Muscle layer of colon (tissue), 2 donors: ENCODE data around the gene YJU2.
"Not testable (repeated sequence)": the region's sequence is repeated elsewhere in the genome, so short reads cannot be mapped to it uniquely, and the experiment has no call there.

Experiments
- H3K27ac ChIP-seq: one replicate; pipeline ENCODE4 v1.7.0; 2013; ENCODE audit warnings: low read depth, mild to moderate bottlenecking, low read length, moderate library complexity
- H3K27me3 ChIP-seq, 2 donors: one replicate each; pipeline ENCODE4 v1.7.0; 2013; ENCODE audit warnings: low read length in 2 of 2, mild to moderate bottlenecking in 2 of 2; ENCODE audit not compliant: insufficient read depth in 2 of 2, control insufficient read depth in 1 of 2
- H3K36me3 ChIP-seq: one replicate; pipeline ENCODE4 v1.7.0; 2013; ENCODE audit warnings: mild to moderate bottlenecking, low read length; ENCODE audit not compliant: insufficient read depth
- H3K4me1 ChIP-seq: one replicate; pipeline ENCODE4 v1.7.0; 2013; ENCODE audit warnings: mild to moderate bottlenecking, low read length; ENCODE audit not compliant: insufficient read depth
- H3K4me3 ChIP-seq, 2 donors: one replicate each; pipeline ENCODE4 v1.7.0; 2013; ENCODE audit warnings: low read length in 2 of 2, low read depth in 1 of 2, mild to moderate bottlenecking in 1 of 2, moderate library complexity in 1 of 2
- H3K9ac ChIP-seq: one replicate; pipeline ENCODE4 v1.7.0; 2013; ENCODE audit warnings: low read length
- H3K9me3 ChIP-seq: one replicate; pipeline ENCODE4 v1.7.0; 2013; ENCODE audit warnings: mild to moderate bottlenecking, low read length
- donor health status: abdominal sarcoma.
- donor health status: Adenocarcinoma of cecum.

The YJU2 gene

DNA sequence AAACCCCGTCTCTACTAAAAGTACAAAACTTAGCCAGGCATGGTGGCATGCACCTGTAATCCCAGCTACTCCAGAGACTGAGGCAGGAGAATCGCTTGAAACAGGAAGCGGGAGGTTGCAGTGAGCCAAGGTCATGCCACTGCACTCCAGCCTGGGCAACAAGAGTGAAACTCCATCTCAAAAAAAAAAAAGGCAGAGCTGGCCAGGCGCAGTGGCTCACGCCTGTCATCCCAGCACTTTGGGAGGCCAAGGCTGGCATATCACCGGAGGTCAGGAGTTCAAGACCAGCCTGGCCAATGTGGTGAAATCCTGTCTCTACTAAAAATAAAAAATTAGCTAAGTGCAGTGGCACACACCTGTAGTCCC, 27.4 kb downstream of the YJU2 start:
- H3K9me3 ChIP-seq, H3K4me3 ChIP-seq, H3K4me1 ChIP-seq, H3K27ac ChIP-seq, H3K36me3 ChIP-seq, H3K9ac ChIP-seq: not testable (repeated sequence)
- H3K27me3 ChIP-seq: peaks cover 3 to 15% of the 10 kb centered on the region in 2 donors

DNA sequence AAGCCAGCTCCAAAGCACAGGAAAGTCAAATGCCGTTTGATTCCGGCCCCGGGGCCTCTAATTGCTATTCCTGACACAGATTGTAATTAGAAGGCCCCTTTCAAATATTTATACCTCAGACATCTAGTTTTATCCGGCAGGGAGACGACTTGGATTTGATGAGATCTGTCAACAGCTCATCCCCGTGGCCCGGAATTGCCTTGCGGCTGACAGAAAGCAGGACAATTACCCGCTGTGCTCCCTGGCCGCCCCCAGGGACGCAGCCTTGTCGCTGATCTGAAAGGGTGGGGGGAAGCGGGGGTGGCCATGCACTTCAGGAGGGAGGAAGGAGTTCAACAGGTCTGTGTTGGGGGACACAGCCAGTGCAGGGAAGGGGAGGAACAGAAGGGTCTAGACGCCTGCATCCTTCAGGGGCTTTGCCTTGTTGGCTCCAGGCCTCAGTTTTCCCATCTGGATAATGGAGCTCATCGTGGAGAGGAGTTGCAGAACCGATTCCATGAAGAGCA, 30.4 kb downstream of the YJU2 start:
- H3K4me1 ChIP-seq: no peaks in the 10 kb centered on the region
- peaks cover 10 to 38% of the 10 kb centered on the region in 2 donors for H3K27me3 ChIP-seq
- no peak overlapping the region for H3K9ac ChIP-seq
- no peaks in the 10 kb centered on the region for H3K36me3 ChIP-seq
- H3K27ac ChIP-seq: no peak overlapping the region
- H3K9me3 ChIP-seq: no peaks in the 10 kb centered on the region
- no peak overlapping the region for H3K4me3 ChIP-seq

DNA sequence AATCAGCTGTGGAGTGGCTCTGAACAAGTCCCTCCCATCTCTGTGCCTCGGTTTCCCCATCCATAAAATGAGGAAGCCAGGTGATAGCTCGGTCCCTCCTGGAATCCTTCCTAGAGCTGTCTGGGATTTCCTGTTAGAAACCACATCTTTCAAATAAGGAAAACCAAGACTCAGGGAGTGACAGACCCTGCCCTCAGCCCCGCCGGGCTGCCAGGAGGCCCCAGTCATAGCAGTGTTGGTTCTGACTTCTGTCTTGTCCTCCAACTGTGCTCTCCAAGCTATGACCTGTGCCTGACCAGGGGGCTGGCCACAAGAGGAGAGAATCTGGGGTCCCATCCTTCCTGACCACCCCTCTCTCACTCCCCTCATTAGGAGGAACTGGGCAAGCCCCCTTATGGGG, 31.1 kb downstream of the YJU2 start:
- Histone ChIP-seq H3K4me3 (no peak overlapping the region), H3K27me3 (peaks cover 10 to 38% of the 10 kb centered on the region in 2 donors), H3K36me3 (no peaks in the 10 kb centered on the region)

DNA sequence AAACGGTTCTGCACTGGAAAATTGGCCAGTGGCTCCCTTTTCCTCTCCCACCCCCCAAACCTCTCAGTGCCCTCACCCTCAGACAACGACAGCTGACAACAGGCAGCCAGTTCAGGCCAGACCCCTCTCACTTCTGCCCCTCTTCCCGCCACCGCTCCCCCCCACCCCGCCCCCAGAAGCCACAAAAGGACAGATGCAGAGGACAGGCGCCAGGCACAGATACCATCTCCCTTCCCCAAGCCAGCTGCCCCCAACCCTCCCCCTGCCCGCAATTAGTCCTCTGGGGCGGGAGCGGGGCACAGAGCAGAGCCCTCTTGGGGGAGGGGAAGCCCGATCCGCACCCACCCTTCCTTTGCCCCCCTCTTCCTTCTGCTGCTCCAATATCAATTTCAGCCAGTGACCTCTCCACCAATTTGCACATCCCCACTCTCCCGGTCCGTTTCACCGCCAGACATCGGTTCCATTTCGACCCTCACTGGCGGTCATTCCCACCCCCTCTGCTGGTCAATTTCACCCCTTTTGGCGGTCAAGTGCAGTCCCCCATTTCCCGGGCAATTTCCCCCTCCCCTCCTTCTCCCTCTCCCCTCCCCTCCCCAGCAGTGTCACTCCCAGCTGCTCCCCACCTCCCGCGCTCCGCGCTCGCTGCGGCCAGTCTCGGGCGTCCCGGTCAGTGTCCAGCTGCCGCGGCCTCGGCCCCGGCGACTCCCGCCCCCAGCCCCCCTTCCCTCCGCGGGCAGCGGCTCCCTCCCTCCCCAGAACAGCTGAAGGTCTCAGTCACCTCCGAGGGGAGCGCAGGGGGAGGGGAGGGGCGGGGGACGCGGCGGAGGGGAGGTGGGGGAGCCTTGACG, 31.8 kb downstream of the YJU2 start, which contains the start of gene SHD:
Gene SHD (plus strand): TSS at position 848 of the 848 bp plus-strand sequence. CDS start 798 bp downstream, outside the sequence.
- H3K9ac ChIP-seq: no peak within 1 kb of the TSS
- no peaks in the 10 kb centered on the region for H3K9me3 ChIP-seq
- H3K27me3 ChIP-seq: peaks cover 10 to 38% of the 10 kb centered on the region in 2 donors
- H3K27ac ChIP-seq: no peak within 1 kb of the TSS
- H3K4me3 ChIP-seq: no peak within 1 kb of the TSS
- no peaks in the 10 kb centered on the region for H3K36me3 ChIP-seq
- H3K4me1 ChIP-seq: no peaks in the 10 kb centered on the region

More for the DNA sequence above, 31.1 kb downstream of the YJU2 start:
- Histone ChIP-seq H3K9ac (no peak overlapping the region), H3K9me3 (no peaks in the 10 kb centered on the region), H3K4me1 (no peaks in the 10 kb centered on the region), H3K27ac (no peak overlapping the region)

DNA sequence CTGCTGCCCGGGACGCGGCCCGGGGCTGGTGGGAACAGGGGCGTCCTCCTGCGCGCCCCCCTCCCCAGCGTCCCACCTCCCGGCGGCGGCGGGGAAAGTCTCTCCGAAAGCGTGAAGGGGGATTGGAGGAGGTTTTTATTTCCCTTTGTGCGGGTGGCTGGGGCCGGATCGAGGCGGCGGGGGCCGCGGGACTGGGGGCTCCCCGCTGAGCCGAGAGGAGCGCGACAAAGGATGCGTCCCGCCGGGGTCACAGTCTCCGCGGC, 32.3 kb downstream of the YJU2 start:
- Histone ChIP-seq H3K27me3 (peaks cover 10 to 38% of the 10 kb centered on the region in 2 donors), H3K4me3 (no peak overlapping the region), H3K27ac (no peak overlapping the region)

DNA sequence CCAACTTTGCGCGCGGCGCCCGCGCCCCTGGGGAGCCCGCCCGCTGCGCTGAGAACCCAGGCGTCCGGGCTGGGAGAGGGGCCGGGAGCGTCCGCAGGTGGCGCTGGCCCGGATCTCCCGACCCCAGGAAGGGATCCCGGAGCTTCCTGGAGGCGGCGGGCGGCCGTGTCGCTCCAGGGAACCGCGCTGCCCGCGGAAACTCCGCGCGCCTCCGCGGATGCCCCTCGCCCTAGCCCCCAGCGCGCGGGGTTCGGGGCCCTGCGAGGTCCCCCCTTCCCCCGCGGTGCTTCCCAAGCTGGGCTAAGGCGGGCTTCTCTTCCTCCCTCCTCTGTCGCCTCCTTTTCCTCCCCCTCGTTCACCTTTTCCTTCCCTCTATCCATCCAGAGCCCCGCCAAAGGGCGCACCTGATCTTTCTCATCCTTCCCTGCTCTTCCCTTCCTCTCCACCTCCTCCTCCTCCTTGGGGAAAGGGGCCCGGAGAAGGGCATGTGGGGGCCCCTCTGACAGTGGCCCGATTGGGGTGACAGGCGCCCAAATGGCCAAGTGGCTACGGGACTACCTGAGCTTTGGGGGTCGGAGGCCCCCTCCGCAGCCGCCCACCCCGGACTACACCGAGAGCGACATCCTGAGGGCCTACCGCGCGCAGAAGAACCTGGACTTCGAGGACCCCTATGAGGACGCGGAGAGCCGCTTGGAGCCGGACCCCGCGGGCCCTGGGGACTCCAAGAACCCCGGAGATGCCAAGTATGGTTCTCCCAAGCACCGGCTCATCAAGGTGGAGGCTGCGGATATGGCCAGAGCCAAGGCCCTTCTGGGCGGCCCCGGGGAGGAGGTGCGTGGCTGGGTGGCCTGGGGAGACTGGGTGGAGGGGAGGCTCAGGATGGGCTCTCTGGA, 32.9 kb downstream of the YJU2 start:
- H3K27me3 ChIP-seq: peaks cover 12 to 40% of the 10 kb centered on the region in 2 donors

More for the DNA sequence above, 32.3 kb downstream of the YJU2 start:
- Histone ChIP-seq H3K9me3 (no peaks in the 10 kb centered on the region), H3K4me1 (no peaks in the 10 kb centered on the region), H3K9ac (no peak overlapping the region), H3K36me3 (no peaks in the 10 kb centered on the region)

DNA sequence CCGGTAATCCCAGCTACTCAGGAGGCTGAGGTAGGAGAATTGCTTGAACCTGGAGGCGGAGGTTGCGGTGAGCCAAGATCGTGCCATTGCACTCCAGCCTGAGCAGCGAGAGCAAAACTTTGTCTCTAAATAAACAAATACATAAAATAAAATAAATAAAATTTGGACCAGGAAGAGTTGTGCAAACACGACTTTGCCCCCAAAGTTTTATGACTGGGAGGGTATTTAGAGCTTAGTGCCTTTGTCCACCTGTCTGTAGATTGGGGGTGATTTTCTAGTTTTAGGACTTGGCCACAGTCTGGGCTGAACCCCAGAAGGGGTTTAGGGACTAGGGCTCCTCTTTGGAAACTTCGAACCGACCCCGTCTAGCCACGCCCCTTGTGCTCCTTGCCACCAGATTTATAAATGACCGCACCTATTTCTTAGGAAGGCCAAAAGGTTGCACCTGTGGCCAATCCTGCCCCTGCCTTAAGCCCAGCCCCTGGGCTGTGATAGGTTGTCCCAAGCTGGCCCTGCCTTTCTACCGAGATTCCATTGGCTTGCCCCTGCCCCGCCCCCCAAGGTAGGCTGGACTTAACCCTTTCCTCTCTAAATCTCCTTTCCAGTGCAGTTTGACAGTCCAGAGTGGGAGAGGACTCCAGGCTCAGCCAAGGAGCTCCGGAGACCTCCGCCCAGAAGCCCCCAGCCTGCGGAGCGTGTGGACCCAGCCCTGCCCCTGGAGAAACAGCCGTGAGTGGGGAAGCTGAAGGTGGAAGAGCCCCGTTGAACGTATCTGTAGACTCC, 37.5 kb downstream of the YJU2 start:
- Histone ChIP-seq H3K36me3 (no peaks in the 10 kb centered on the region), H3K4me1 (no peaks in the 10 kb centered on the region), H3K27me3 (peaks cover 13 to 28% of the 10 kb centered on the region in 2 donors), H3K9me3 (no peaks in the 10 kb centered on the region), H3K4me3 (no peak overlapping the region), H3K9ac (no peak overlapping the region), H3K27ac (no peak overlapping the region)

More for the DNA sequence above, 32.9 kb downstream of the YJU2 start:
- Histone ChIP-seq H3K9me3 (no peaks in the 10 kb centered on the region), H3K4me3 (no peak overlapping the region), H3K4me1 (no peaks in the 10 kb centered on the region), H3K9ac (no peak overlapping the region), H3K36me3 (no peaks in the 10 kb centered on the region), H3K27ac (no peak overlapping the region)

DNA sequence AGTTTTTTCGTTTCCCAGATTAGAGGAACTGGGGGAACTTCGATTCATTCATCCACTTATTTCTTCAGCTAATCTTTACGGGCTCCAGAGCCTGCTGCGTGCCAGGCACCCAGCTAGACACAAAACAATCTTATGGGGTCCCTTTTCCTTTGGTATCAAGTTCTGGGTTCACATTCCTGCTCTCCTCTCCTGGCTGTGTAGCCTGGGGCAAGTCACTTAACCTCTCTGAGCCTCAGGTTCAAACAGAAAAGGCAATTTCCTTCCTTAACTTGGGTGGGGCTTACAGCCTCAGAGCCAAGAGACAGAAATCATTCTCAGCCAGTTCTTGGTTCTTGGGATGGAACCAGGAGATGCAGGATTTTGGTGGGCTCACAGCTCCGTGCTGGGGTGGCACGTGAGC, 38.1 kb downstream of the YJU2 start:
- no peak overlapping the region for H3K4me3 ChIP-seq
- H3K27me3 ChIP-seq: peaks cover 8 to 22% of the 10 kb centered on the region in 2 donors
- no peak overlapping the region for H3K27ac ChIP-seq
- no peaks in the 10 kb centered on the region for H3K9me3 ChIP-seq
- no peak overlapping the region for H3K9ac ChIP-seq
- no peaks in the 10 kb centered on the region for H3K36me3 ChIP-seq
- H3K4me1 ChIP-seq: no peaks in the 10 kb centered on the region

DNA sequence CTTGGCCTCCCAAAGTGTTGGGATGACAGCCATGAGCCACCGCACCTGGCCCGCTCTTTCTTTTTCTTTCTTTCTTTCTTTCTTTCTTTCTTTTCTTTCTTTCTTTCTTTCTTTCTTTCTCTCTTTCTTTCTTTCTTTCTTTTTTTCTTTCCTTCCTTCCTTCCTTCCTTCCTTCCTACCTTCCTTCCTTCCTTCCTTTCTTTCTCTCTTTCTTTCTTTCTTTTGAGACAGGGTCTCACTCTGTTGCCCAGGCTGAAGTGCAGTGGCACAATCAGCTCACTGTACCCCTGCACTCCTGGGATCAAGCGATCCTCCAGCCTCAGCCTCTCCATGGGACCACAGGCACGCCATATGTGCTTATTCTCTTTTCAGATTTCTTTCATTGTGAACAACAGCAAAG, 39.3 kb downstream of the YJU2 start:
- H3K27me3 ChIP-seq, H3K9ac ChIP-seq, H3K9me3 ChIP-seq, H3K4me3 ChIP-seq, H3K4me1 ChIP-seq, H3K27ac ChIP-seq, H3K36me3 ChIP-seq: not testable (repeated sequence)

DNA sequence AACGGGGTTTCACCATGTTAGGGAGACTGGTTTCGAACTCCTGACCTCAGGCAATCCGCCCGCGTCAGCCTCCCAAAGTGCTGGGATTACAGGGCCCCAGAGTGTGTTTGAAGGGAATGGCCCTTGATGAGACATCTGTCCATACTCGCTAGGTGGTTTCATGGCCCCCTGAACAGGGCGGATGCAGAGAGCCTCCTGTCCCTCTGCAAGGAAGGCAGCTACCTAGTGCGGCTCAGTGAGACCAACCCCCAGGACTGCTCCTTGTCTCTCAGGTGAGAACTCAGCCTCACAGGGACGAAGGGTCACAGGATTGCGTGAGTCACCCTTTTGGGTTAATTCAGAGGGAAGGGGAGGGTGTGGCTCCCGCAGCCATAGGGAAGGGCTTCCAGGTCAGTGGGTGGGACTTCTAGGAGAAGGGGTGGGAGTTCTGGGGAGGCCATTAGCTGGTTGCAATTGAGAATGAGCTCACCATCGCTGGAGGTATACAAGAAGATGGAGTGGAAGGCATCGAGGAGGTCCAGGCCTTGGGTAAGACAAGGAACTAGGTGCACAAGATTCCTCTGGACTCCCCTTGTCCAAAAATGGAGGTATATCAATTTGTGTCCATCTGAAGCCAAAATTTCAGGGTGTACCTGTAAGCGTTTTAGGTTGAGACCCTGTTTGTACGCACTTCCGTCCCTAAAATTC, 41.4 kb downstream of the YJU2 start:
- peaks cover 5 to 6% of the 10 kb centered on the region in 2 donors for H3K27me3 ChIP-seq
- H3K9ac ChIP-seq: no peak overlapping the region

More for the DNA sequence above, 41.4 kb downstream of the YJU2 start:
- Histone ChIP-seq H3K9me3 (no peaks in the 10 kb centered on the region), H3K4me3 (no peak overlapping the region), H3K27ac (no peak overlapping the region), H3K36me3 (no peaks in the 10 kb centered on the region), H3K4me1 (no peaks in the 10 kb centered on the region)
